Measurements from ENCODE around the gene PIGL.
A peak's percentile ranks its signal among the peaks of the same experiment; 100 is the strongest.
"Not testable (repeated sequence)": the region's sequence is repeated elsewhere in the genome, so short reads cannot be mapped to it uniquely, and the experiment has no call there.

PIGL gene

GRCh38 chr17:16217002-16217635 lies at the start of gene PIGL:
Gene PIGL, plus strand, starts transcription at chr17:16217210. Its CDS starts 17 bp downstream, at chr17:16217227.
- peak; percentile 84 for DNase-seq

DNA sequence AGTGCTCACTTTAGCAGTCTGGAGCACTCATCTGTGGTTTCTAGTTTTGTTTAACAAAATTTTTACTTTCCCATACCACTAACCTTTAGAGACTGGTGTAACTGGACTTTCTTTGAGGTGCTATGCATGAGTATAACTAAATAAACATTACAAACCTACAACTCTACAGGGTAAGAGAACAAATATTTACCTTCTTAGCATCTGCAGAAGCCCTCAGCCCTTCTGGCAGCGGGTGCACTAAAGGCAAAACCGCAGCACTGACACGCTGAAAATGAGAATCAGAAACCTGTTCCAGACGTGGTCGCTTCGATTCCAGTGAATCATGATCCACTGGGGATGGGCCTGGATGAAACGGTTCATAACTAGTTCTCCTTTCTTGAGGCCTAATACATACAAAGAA lies 45.4 kb upstream of the PIGL start:
- DNase-seq = no peak

GRCh38 chr17:16178836-16179235 lies 38.2 kb upstream of the PIGL start:
- DNase-seq = no peak

GRCh38 chr17:16181581-16181980 lies 35.4 kb upstream of the PIGL start:
- no peak for DNase-seq

DNA sequence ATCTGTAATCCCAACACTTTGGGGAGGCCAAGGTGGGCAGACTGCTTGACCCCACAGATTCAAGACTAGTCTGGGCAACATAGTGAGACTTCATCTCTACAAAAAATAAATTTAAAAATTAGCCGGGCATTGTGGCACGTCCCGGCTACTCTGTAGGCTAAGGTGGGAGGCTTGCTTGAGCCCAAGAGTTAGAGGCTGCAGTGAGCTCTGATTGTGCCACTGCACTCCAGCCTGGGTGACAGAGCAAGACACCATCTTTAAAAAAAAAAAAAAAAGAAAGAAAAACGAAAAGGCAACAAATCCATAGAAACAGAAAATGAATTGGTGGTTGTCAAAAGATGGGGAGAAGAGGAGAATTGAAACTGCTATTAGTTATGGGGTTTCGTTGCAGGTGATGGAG lies 29.4 kb upstream of the PIGL start:
- no peak for DNase-seq

- DNase-seq = no peak
Observed at GRCh38 chr17:16189791-16190348, 27.1 kb upstream of the PIGL start.

GRCh38 chr17:16190703-16191360 lies 26.2 kb upstream of the PIGL start:
- no peak for DNase-seq

- no peak for DNase-seq
Observed at GRCh38 chr17:16191604-16192003, 25.4 kb upstream of the PIGL start.

- not testable (repeated sequence) for DNase-seq
Observed at GRCh38 chr17:16194307-16194835, 22.6 kb upstream of the PIGL start.

DNA sequence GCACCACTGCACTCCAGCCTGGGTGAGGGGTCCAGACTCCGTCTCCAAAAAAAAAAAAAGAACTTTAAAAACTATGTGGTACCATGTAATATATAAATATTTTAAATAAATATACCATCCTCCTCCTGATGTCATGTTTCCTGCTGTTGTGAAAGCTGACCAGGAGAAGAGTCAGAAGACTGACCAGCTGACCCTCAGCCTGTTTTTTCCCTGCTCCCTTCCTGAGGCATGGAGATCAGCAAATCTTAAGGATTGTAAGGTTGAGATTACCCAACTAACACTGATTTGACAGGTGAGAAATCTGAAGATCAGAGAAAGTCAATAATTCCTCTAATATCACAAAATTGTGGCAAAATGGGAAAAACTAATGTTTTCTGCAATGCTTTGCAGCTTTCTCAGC lies 19.7 kb upstream of the PIGL start:
- DNase-seq = no peak

DNA sequence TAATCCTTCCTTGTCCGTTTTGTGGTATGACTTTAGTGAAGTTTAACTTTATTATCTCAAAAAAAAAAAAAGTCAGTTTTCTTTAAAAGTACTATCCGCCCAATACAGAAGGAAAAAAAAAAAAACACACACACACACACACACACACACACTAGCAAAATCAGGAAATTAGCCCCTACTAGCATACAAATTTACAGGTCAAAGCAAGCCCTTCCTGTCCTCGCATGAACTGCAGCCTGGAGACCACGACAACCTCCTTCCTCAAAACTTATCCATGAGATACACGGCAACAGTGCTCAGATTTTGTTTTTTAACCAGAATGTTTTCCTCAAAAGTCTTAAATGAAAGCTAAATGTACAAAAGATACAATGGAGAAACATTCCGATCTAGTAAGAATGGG lies 17.9 kb upstream of the PIGL start:
- no peak for DNase-seq

GRCh38 chr17:16201693-16202131 lies 15.3 kb upstream of the PIGL start:
- not testable (repeated sequence) for DNase-seq

DNA sequence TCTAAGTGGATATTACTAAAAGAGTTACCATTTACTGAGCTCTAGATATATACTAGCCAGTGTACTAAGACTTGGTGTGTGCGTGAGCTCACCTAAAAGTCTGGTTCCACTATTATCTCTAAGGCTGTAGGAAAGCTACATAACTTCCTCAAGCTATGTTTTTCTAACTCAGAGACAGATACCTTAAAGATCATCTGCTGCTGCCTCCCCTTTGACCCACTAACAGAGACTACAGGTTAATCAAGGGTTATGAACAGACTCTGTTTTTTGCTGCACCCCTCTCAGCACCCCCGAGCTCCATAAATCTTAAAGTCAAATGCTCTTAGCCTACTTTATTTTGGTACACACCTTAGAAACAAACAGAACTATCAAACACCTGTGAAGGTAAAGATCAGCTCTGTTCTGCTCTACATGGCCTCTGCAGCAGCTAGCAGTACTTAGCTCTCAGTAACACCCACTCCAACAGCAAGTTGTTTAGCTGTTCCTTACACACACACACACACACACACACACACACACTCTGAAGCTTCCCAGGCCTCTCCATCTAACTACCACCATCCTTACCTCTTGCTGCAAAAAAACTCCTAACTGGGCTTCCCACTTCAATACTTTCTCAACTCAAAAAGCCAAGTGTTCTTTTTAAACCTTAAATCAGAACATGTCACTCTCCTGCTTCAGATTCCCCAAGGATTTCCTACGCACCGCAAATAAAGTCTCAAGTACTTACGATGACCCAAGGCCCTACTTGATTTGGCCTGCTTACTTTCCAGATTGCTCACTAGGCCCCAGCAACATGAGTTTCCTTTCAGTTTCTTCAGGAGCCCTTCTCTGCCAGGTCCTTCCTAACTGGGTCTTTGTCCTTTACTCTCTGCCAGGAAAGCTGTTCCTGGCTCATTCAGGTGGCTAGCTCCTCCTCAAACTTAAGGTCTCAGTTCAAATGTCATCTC lies 14.2 kb upstream of the PIGL start:
- DNase-seq = not testable (repeated sequence)

DNA sequence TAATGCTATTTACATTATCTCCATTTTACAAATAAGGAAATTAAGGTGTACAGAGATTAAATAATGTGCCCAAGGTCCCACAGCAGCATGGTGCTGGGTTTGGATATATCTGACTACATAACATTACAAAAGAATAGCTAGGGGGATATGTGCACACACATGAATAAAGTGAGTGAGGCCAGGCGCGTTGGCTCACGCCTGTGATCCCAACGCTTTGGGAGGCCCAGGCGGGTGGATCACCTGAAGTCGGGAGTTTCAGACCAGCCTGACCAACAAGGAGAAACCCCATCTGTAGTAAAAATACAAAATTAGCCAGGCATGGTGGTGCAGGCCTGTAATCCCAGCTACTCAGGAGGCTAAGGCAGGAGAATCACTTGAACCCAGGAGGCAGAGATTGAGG lies 12.2 kb upstream of the PIGL start:
- not testable (repeated sequence) for DNase-seq

GRCh38 chr17:16211590-16211989 lies 5.4 kb upstream of the PIGL start:
- DNase-seq = no peak

DNA sequence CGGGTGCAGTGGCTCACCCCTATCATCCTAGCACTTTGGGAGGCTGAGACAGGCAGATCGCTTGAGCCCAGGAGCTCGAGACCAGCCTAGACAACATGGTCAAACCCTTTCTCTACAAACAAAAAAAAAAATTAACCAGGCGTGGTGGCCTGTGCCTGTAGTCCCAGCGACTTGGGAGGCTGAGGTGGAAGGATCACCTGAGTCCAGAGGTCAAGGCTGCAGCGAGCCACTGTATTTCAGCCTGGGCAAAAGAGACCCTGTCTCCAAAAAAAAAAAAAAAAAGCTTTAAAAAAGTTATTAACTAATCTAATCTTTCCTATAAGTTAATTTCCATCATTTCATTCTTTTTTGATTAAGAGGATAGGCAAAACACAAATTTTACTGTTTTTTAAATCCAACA lies 4.2 kb upstream of the PIGL start:
- DNase-seq = no peak

DNA sequence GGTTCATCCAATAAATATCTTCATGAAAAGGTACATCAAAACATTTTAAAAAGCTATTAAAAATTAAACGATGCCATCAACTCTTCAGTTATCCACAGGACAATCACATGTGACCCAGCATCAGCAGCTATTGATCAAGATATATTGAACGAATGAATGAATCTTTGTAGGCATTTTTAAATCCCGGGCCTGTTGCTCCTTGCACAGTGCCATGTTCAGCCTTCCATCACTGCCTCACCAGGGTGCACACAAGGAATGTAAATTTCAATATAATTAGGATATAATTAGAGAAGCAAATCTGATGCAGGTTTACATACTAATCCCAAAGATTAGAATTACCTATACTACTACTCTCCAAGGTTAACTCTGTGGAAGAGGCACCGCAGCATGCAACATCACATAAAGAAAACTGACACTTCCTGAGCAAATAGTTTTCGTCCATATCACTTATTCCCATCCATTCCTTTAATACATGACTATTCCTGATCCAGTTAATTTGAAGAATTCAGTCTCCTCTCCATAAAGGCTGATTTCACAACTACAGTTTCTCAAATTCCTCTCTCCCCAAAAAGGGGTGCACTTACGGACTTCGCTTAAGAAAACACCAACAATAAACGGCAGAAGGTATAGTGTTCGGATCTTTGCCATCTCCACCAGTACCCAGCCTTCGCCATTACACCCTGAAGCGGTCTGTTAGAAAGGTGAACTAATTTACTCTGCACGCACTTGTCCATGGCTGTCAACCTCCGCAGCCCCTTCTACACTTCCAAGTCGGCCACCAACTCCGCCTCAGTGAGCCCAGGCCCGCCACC lies 2.6 kb upstream of the PIGL start:
- no peak for DNase-seq

GRCh38 chr17:16215002-16215272 lies 2.1 kb upstream of the PIGL start:
- DNase-seq = peak; percentile 33

- DNase-seq = peak; percentile 88
Observed at GRCh38 chr17:16215273-16215964, 1.6 kb upstream of the PIGL start, which contains the start of gene NCOR1. Gene NCOR1, minus strand, starts transcription at chr17:16215534. Its CDS starts 20,965 bp downstream, at chr17:16194569.

DNA sequence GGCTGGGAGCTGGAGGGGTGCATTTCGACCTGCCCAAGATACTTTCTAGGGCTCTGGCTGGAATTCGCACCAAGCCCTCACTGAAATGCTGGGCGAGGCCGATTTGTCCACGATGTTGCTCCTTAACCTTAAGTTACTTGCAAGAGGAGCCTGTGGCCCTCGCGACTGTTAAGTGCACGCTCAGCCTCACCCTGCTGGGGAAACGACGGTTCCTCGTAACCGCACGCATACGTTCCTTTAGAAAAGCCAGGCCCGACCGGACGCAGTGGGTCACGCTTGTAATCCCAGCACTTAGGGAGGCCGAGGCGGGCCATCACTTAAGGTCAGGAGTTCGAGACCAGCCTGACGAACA lies 1.1 kb upstream of the PIGL start:
- peak; percentile 30 for DNase-seq

DNA sequence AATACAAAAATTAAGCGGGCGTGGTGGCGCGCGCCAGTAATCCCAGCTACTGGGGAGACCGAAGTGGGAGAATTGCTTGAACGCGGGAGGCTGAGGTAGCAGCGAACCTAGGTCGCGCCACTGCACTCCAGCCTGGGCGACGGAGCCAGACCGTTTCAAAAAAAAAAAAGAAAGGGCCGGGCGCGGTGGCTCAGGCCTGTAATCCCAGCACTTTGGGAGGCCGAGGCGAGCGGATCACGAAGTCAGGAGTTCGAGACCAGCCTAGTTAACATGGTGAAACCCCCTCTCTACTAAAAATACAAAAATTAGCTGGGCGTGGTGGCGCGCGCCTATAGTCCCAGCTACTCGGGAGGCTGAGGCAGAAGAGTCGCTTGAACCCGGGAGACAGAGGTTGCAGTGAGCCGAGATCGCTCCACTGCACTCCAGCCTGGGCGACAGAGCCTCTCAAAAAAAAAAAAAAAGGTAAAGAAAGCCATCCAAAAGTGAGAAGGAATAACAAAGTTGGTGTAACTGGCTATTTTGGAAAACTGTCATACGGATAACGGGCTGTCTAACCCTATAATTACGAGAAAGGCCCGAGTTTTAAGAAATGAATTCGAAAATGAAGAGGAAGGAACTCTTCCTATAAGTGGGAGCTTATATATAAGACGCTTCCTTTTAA lies 539 bp upstream of the PIGL start:
- not testable (repeated sequence) for DNase-seq
